ENCODE measurements around the gene KIF1B. TPM values are rescaled to one million over a fixed set of nuclear protein-coding genes. Genes with fewer than 3 reads are reported as not detected.

Gene KIF1B
- total and polyA plus RNA-seq, 9 of the 15 experiments (the other 6 are each of a cell fraction or from before 2014, with no cell fraction given): 2.8 to 19.8 (median 11.9) TPM

DNA sequence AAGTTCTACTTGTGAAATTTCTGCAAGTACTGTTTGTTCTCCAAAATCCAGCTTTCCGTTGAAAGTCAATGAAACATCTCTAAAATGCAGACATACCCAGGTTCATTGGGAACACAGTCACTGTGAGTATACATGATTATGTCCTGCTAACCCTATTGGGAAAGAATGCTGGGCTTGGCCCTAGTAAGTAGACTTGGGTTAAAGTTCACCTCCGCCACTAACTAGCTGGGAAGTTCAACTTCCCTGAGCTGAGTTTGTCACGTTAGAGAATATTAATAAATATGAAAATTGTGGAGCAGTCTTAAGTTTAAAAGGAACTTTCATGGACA lies 178.0 kb downstream of the KIF1B start:
- no peak overlapping the region for H3K27ac ChIP-seq (ENCODE audit: extremely low read depth, low read depth, low read length)
- ChIA-PET POLR2A (interaction anchor here (0.5 to 4.2 kb wide), 6 partner anchors 8 to 682 kb away, joined by 3 to 29 read pairs (median 4); partner anchors contain the start of genes CENPS and PGD), CTCF (ENCODE audit: low intra/inter-chr PET ratio) (interaction anchor here (0.6 to 1.1 kb wide), 2 partner anchors 40 to 53 kb away, joined by 4 read pairs; no protein-coding TSS in a partner anchor)
- no peaks in the 10 kb centered on the region for H3K9me1 ChIP-seq (ENCODE audit: control insufficient read depth, insufficient read depth, low read length)
- WGBS (ENCODE audit: insufficient coverage, low coverage, missing lambda C conversion rate): 51% methylated on average over 3 of the region's 3 CpGs
- no peaks in the 10 kb centered on the region for H3K79me2 ChIP-seq (ENCODE audit: control insufficient read depth, insufficient read depth, low read length)
- H3K9me3 ChIP-seq (replicated peaks; ENCODE audit: control insufficient read depth, insufficient read depth, low read depth, low read length): no peaks in the 10 kb centered on the region
- BruUV-seq (replicated peaks): no TSS peak
- H3K36me3 ChIP-seq (ENCODE audit: control insufficient read depth, insufficient read depth, low read length): no peaks in the 10 kb centered on the region
- TF ChIP-seq NR2C2 (CRISPR knock-in tag; IDR thresholded peaks at IDR 0.05): no peak
- 0 out of 2 replicates have a peak, but pooled peaks have one; percentile 8 for TF ChIP-seq NR2C2 (tag; IDR thresholded peaks at IDR 0.05)
- TF ChIP-seq BRCA1 (IDR thresholded peaks at IDR 0.05): no peak
- TF ChIP-seq BRCA1 (CRISPR knock-in tag; IDR thresholded peaks at IDR 0.05): no peak
- TF ChIP-seq MEF2D (tag; conservative IDR thresholded peaks at IDR 0.05; ENCODE audit: low read depth): no peak
- FAIRE-seq: no peak
- no peaks in the 10 kb centered on the region for H4K20me1 ChIP-seq (replicated peaks; ENCODE audit: control insufficient read depth, insufficient read depth, low read length)
- no peak overlapping the region for H3K9ac ChIP-seq (ENCODE audit: insufficient read depth in 1 of 2, low read depth in 2 of 2, low read length in 2 of 2)
- H2AFZ ChIP-seq (ENCODE audit: low read depth, low read length): no peak overlapping the region
- ATAC-seq: no peak
- H3K4me2 ChIP-seq (ENCODE audit: insufficient read depth, low read length): no peak overlapping the region
- H3K27me3 ChIP-seq (ENCODE audit: control insufficient read depth in 2 of 2, insufficient read depth in 2 of 2, low read length in 2 of 2): no peaks in the 10 kb centered on the region
- H3K4me3 ChIP-seq: no peak overlapping the region
- in situ Hi-C loops (cut with MboI): no loop called here
- intact Hi-C loops (cut with micrococcal nuclease): loop anchor here (1.0 kb wide), 1 partner anchor 10 kb away; no protein-coding TSS in a partner anchor
- H3K4me1 ChIP-seq (replicated peaks in 1 of 2; ENCODE audit: control insufficient read depth in 2 of 2, insufficient read depth in 2 of 2, low read length in 2 of 2): peaks cover 3 to 11% of the 10 kb centered on the region in 2 experiments; a peak in 2 of 5 replicates
- no peak for DNase-seq (ENCODE audit: extremely low read depth in 1 of 4, low spot score in 3 of 4)

DNA sequence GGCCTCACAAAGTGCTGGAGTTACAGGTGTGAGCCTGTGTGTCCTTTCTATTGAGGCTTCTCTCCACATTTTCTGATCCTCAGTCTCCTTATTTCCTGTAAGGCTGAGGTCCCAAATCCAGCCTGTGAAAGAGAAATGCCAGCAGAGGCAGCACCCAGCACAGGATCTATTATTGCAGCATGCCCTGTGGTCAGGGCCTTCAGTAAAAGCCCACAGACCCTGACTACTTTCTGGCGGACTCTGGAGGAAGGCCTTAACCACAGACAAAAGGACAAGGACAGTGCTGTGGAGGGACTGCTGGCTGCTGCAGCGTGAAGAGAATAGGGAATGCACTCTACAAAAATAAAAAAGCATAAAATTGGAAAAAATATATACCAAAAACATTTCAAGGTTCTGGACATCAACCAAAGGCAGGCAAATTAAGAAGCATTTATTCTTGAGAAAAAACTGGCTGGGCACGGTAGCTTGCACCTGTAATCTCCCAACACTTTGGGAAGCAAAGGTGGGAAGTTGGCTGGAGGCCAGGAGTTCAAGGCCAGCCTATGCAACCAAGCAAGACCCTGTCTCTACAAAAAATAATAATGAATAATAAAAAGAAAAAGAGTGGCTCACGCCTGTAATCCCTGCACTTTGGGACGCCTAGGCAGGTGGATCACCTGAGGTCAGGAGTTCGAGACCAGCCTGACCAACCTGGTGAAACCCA lies 179.1 kb downstream of the KIF1B start:
- BruUV-seq (replicated peaks): no TSS peak
- WGBS (ENCODE audit: insufficient coverage, low coverage, missing lambda C conversion rate): 68% methylated on average over 6 of the region's 6 CpGs
- DNase-seq (ENCODE audit: extremely low read depth in 1 of 4, low spot score in 3 of 4): no peak
- Histone ChIP-seq H4K20me1 (replicated peaks; ENCODE audit: control insufficient read depth, insufficient read depth, low read length) (no peaks in the 10 kb centered on the region), H3K9me1 (ENCODE audit: control insufficient read depth, insufficient read depth, low read length) (no peaks in the 10 kb centered on the region), H3K79me2 (ENCODE audit: control insufficient read depth, insufficient read depth, low read length) (no peaks in the 10 kb centered on the region), H3K9ac (ENCODE audit: insufficient read depth in 1 of 2, low read depth in 2 of 2, low read length in 2 of 2) (no peak overlapping the region), H3K36me3 (ENCODE audit: control insufficient read depth, insufficient read depth, low read length) (no peaks in the 10 kb centered on the region), H3K4me2 (ENCODE audit: insufficient read depth, low read length) (no peak overlapping the region), H2AFZ (ENCODE audit: low read depth, low read length) (no peak overlapping the region), H3K9me3 (replicated peaks; ENCODE audit: control insufficient read depth, insufficient read depth, low read depth, low read length) (no peaks in the 10 kb centered on the region), H3K27ac (ENCODE audit: extremely low read depth, low read depth, low read length) (no peak overlapping the region), H3K27me3 (ENCODE audit: control insufficient read depth in 2 of 2, insufficient read depth in 2 of 2, low read length in 2 of 2) (no peaks in the 10 kb centered on the region), H3K4me3 (no peak overlapping the region), H3K4me1 (replicated peaks in 1 of 2; ENCODE audit: control insufficient read depth in 2 of 2, insufficient read depth in 2 of 2, low read length in 2 of 2) (peaks cover under 1 to 11% of the 10 kb centered on the region in 2 experiments; a peak in 1 of 5 replicates)
- ATAC-seq: no peak
- POLR2A ChIA-PET: interaction anchor here (0.6 to 4.2 kb wide), 2 partner anchors 10 to 1116 kb away, joined by 4 to 29 read pairs; partner anchors contain the start of gene PGD
- intact Hi-C loops (cut with micrococcal nuclease): no loop called here
- no peak for FAIRE-seq
- no peak for TF ChIP-seq CEBPB (tag; IDR thresholded peaks at IDR 0.05)
- TF ChIP-seq NFIC (IDR thresholded peaks at IDR 0.05): peak; percentile 83
- in situ Hi-C loops (cut with MboI): no loop called here
- CTCF ChIA-PET (ENCODE audit: low intra/inter-chr PET ratio): no interaction called here
